Activated CD4-positive, alpha-beta T cell treated with anti-CD3 and anti-CD28 coated beads, Interleukin-2, amount 50 U/mL, for 4 hours (primary cell): ENCODE results near the gene PLCL2.
A peak's percentile ranks its signal among the peaks of the same experiment; 100 is the strongest.

Source experiments
- DNase-seq, 2 experiments: peaks; one replicate each; pipeline ENCODE4 v3.0.0-alpha.2; 2020

PLCL2 gene

DNA sequence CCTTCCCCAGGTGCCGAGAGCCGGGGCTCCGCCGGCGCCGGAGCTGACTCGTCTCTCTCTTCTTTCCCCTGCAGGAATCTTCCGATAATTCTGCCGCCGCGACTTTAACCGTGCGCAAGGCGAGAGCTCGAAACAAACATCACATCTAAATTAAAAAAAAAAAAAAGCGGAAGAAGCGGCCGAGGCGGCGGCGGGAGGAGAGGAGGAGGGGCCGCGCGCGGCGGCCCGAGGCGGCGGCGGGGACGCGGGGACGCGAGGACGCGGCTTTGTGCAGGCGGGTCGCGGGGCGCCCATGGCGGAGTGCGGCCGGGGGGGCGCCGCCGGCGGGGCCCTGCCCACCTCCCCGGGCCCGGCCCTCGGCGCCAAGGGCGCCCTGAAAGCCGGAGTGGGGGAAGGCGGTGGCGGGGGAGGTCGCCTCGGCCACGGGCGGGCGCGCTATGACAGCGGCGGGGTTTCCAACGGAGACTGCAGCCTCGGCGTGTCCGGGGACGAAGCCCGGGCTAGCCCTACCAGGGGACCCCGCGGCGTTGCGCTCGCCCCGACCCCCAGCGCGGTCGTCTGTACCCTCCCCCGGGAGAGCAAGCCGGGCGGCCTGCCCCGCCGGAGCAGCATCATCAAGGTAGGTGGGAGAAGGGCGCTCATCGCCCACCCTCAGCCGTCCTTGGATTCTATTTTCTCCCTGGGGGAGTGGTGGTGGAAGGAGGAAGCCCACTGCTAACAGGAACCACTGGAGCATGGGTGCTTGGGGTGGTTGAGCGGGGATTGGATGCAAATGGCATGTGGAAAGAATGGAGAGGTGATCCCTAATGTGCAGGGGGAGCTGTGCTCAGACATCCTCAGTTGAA is at the start of gene PLCL2:
PLCL2 (plus strand) TSS at position 208 of the 845 bp plus-strand sequence; CDS start at position 293, 85 bp downstream.
- peak; percentile 70 to 74 for DNase-seq

DNA sequence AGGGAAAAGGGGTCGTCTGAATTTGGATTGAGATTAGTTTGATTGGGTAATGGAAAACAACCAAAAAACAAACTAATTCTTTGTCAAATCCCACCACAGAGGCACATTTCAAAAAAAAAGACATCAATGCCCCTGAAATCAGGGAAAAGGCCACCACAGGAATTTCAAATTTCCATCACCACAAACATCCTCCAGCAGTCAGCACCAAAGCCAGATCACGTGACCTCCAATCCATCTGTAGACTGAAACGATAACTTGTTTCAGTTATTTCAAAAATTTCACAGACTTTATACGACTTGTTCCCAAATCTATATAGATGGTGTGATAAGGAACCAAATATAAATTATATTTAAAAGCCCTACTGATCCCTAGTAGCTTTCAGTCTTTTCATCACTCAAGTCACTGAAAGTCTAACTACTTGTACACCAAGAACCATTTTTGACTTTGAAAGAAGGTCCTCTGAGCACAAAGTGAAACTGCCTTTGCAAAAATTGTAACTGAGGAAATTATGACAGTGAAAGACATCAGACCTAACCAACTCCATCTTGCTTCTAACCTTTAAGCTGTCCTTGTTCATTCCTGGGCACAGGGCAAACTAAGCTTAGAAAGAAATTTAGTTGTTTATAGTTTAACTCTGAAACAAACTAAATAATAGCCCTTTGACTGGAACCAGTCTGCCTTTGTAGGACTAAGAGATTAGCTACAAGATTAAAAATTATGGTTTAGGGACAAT is 48.1 kb upstream of the PLCL2 start:
- DNase-seq = no peak

GRCh38 chr3:16837602-16838001 is 47.2 kb upstream of the PLCL2 start:
- DNase-seq = no peak

DNA sequence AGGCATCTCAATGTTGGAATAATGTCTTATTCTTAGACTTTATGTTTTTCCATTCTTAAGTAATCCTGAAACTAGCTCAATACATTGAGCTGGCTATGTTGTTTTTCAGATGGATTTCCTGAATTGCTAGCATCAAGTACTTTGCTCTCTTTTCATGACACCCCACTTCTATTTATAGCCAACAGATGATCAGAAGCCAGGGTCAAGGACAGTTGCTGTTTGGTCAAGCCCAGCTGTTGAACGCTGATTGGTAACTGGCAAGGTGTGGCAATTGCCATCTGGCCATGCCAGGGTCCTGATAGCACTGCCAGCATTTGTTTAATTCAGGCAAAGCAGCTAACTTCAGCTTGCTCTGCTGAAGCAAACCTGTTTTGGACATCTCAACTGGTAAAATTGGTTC is 46.2 kb upstream of the PLCL2 start:
- no peak for DNase-seq

DNA sequence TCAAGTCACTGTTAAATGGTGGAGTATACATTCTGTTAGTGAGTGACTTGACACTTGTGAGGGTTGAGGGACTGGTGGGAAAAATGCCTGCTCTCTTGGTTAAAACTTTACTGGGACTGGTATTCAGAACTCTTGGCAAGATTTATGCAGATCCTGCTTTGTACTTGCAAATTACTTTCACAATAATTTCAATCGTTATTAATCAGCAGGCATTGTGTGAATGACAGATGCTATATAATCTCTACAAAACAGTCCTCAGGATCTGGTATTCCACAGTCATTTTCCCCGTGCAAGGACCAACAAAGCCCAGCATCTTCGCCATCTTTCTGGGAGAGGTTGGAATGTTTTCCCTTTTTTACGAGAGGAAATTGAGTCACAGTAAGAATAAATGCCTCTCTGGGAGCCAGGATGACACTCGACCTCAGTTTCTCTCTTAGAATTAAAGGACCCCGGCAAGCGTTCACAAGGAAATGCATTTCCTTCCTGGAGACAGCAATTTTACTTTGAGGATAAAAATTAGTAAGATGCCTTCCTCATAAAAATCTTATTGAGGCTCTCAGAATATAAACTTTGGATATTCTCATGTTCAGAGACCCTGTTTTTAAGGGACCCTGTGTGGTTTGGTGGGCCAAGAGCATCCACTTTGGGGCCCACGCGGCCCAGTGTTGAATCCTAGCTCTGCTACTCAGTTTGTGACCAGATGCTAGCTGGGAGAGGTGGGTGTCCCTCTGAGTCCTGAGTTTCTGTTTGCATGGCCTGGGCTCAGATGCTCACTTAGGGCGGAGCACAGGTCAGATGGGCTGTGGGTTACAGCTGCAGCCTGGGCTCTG is 45.3 kb upstream of the PLCL2 start:
- DNase-seq = no peak

DNA sequence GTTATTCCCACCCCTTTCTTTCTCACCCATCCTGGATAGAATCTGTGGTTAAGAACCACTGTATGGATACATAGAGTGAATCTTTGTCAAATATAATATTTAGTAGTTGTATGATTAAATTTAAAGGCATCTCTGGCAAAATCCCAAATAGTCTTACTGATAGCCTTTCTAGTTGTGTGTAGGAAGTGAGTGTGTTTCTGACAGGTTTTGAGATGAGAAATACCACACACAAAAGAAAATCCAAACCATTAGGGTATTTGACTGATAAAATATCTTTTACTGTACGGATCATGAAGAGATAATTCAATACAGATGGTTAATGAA is 44.7 kb upstream of the PLCL2 start:
- DNase-seq = no peak

DNA sequence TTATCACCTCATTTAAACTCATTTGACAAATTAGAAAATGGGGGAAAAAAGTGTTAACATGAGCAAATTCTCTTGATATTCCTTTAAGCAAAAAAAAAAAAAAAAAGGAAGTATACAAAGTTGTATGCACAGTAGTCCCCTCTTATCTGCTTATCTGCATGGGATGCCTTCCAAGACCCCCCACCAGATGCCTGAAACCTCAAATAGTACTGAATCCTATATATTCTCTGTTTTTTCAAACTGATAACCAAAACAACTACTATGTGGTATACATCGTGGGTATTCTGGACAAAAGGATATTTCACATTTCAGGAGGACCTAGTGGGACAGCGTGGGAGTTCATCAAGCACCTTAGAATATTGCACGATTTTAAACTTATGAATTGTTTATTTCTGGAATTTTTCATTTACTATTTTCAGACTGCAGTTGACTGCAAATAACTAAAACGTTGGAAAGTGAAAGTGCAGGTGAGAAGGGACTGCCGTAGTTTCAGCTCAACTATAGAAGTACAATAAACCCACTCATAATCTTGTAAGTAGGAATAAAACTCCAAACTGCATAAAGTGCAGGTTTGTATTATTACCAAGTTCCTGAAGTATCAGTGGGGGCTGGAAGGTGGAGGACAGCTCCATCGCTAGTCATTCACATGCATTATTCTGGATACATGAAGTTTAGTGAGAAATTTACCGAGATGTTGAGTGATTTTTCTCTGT is 43.6 kb upstream of the PLCL2 start:
- DNase-seq = no peak

GRCh38 chr3:16841904-16842271 is 42.9 kb upstream of the PLCL2 start:
- DNase-seq = no peak

- peak; percentile 57 to 62 for DNase-seq
These were observed 42.2 kb upstream of the PLCL2 start for GRCh38 chr3:16842272-16843270.

- no peak for DNase-seq
These were observed 40.5 kb upstream of the PLCL2 start for GRCh38 chr3:16844222-16844621.

- no peak for DNase-seq
These were observed 40.0 kb upstream of the PLCL2 start for GRCh38 chr3:16844791-16845190.

DNA sequence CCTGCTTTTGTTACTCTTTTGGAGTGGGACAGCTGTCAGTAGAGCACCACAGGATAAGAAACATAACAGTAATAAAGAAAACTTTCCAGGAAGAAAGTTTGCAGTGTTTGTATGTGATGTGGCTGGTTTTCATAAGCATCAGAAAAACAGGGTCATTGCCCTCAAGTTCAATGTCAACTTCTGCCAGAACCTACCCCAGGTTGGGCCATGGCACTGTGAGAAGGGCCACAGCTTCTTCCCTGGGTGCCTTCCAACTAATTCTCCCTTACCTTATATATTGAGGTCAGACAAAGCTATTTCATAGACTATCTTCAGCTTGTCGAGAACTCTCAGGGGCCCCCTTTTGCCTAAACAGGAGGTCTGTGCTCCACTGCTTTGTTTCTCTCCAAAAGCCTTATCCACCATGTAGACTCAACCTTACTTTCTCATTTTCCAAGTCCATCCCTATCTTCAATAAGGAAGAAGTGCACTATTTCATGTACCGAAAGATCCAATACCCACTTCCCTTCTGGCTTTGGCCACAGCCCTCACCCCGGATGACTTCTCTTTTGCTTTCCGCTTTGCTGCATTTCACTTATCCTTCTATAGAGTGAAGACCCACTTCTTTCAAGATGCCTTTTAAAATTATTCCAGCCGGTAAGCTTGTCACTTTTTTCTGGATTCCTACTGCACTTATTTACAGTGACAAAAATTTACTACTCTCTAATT is 38.2 kb upstream of the PLCL2 start:
- no peak for DNase-seq

GRCh38 chr3:16848007-16848406 is 36.7 kb upstream of the PLCL2 start:
- no peak for DNase-seq

DNA sequence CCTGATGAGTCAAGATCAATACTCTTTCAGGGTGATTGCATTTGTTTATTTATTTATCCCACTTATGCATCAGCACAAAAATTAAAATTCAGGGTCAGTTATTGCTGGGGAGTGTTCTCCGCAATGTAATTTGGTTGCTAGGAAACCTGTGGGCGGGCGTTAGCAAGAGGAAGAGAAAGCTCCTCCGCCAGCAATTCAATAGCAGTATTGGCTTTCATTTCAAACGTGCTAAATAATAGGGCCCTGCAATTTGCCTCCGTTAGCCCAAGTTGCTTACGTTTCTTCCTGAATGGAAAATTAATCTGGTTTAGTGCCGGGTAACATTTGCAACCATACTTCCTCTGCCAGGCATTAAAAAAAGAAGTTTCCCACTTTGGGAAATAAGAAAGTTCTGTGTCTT is 35.5 kb upstream of the PLCL2 start:
- peak; percentile 63 to 65 for DNase-seq

- DNase-seq = no peak
These were observed 35.0 kb upstream of the PLCL2 start for GRCh38 chr3:16849795-16850194.

DNA sequence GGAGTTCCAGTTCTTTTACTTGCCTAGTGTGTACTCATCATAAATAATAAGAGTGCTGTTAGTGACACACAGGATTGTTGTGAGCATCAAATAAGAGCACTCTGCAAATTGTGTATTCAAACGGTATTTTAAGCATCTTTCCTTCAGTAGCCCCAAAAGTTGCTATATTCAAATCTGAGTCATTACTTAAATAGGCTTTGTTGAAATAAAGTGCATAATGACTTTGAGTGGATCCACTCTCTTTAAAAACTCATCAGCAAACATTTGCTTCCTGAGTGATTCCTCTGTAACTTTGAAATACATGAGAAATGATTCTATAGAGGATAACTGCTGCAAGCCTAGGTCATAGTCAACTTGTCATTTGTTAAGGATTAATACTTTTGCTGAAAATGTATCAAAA is 29.3 kb upstream of the PLCL2 start:
- no peak for DNase-seq

DNA sequence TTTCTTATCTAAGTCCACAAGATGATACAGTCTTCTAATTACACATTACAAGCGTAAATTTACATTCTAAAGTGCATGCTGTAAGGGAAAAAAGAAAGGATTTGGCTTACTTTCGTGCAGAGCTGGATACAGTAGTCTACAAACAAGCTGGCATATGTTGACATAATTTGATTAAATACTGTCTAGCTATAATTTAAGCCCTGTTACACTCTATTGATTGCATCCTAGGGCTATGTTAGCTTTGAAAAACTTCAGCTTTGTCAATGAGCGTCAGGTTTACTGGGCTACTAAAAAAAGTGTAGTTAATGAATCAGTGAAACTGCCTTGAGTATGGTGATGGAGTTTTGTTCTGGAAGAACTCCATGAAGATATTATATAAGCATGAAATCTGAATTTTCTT is 24.5 kb upstream of the PLCL2 start:
- DNase-seq = no peak

DNA sequence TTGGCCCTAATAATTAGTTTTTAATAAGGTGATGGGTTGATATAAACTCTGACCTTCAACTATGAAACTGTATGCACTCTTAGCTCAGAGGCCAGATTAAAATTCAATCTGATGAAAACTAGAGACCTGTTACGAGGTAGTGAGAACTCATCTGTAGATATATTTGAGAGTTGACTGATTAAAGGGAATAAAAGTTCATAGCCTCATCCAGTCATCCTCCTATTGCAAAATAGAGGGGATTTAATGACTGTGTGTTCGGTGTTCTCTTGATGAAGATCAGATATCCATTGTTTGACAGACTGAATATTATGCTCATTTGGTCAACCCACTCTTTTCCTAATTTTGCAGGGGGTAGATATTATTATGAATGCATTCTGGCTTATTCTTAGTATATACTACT is 23.3 kb upstream of the PLCL2 start:
- DNase-seq = no peak

DNA sequence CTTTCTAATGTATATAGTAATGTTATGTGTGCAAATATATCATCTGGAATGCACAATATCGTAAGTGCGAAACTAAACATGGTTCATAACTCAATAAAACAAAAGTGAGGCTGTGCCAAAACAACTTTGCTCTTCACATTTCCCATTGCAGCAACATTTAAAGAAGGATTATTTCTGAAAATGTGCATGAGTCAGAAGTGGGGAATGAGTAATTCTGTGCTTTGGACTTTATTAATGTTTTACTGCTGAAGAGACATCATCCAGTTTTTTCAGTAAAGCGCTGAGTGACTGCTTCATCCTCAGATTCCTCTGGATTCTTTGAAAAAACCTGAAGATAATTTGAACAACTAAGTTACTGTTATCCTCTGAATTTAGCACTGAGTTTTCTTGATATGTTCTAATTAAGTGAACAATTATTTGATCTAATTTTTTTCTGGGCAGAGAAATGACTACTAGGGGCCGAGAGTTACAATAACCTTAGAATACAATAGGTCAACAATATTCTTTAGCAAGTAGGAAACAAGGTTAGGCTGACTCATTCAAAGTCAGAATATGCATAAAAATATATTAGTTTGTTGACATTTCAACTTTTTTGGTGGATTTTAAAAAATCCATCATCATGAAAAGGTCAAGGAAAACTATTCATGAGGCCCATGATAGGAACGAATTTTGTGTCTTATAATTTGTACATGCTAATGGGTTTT is 20.0 kb upstream of the PLCL2 start:
- no peak for DNase-seq

GRCh38 chr3:16865335-16865734 is 19.4 kb upstream of the PLCL2 start:
- DNase-seq = no peak
